Spleen (tissue), 11 donors: ENCODE measurements around the gene KLF2. TPM values are rescaled to one million over a fixed set of nuclear protein-coding genes. Genes with fewer than 3 reads are reported as not detected.

Experiments
- DNase-seq: peaks from one replicate; pipeline ENCODE4 v3.0.0-alpha.2; 2020
- H3K27ac ChIP-seq, 8 donors: fragments of 200-600 bp; sonication (generic) in 7 of 8; 1 replicate in 4 of 8; 2 replicates in 4 of 8; pipeline versions ENCODE4 v1.5.0 to v1.8.0; 2016 to 2021; ENCODE audit warnings: inconsistent platforms in 4 of 8, mild to moderate bottlenecking in 4 of 8, moderate library complexity in 1 of 8
- H3K27me3 ChIP-seq, 7 donors: fragments of 200-600 bp; sonication (generic) in 6 of 7; replicated peaks in 1 of 7; 1 replicate in 4 of 7; 2 replicates in 3 of 7; pipeline versions ENCODE4 v1.5.0 to v1.8.0; 2016 to 2021; ENCODE audit warnings: inconsistent platforms in 3 of 7, mild to moderate bottlenecking in 1 of 7
- H3K36me3 ChIP-seq, 6 donors: fragments of 200-600 bp; sonication (generic) in 5 of 6; 1 replicate in 4 of 6; 2 replicates in 2 of 6; pipeline versions ENCODE4 v1.5.0 to v1.8.0; 2016 to 2021; ENCODE audit warnings: inconsistent platforms in 2 of 6
- H3K4me1 ChIP-seq, 6 donors: fragments of 200-600 bp; sonication (generic) in 5 of 6; 1 replicate in 3 of 6; 2 replicates in 3 of 6; pipeline versions ENCODE4 v1.5.0 to v1.8.0; 2016 to 2021; ENCODE audit warnings: inconsistent platforms in 3 of 6
- H3K4me3 ChIP-seq, 8 donors: fragments of 200-600 bp; sonication (generic) in 7 of 8; 1 replicate in 4 of 8; 2 replicates in 4 of 8; pipeline versions ENCODE4 v1.5.0 to v1.8.0; 2016 to 2021; ENCODE audit warnings: inconsistent platforms in 4 of 8, mild to moderate bottlenecking in 4 of 8, moderate library complexity in 2 of 8
- H3K9me3 ChIP-seq, 8 donors: fragments of 200-600 bp; sonication (generic) in 7 of 8; 1 replicate in 4 of 8; 2 replicates in 4 of 8; pipeline versions ENCODE4 v1.5.0 to v1.8.0; 2016 to 2021; ENCODE audit warnings: inconsistent platforms in 4 of 8
- CTCF ChIP-seq, 11 experiments: fragments of 200-600 bp in 7 of 11; fragments of 450-650 bp in 4 of 11; sonication (generic) in 4 of 11; IDR thresholded peaks in 8 of 11; conservative IDR thresholded peaks in 3 of 11; 1 replicate in 7 of 11; 2 replicates in 4 of 11; pipeline versions ENCODE4 v1.4.0 to v1.8.0; 2016 to 2021; ENCODE audit warnings: antibody characterized with exemption in 11 of 11, inconsistent platforms in 4 of 11, mild to moderate bottlenecking in 1 of 11
- POLR2A ChIP-seq, 3 donors: fragments of 450-650 bp; IDR thresholded peaks; one replicate each; pipeline ENCODE4 v1.5.1; 2017; ENCODE audit warnings: antibody characterized with exemption in 3 of 3, mild to moderate bottlenecking in 1 of 3
- POLR2AphosphoS5 ChIP-seq, 3 donors: sonication (generic); formaldehyde crosslinking; IDR thresholded peaks; one replicate each; pipeline ENCODE4 v1.5.1; 2017; ENCODE audit warnings: antibody characterized with exemption in 3 of 3
- WGBS, 5 donors: extraction: QIAGEN DNeasy Blood & Tissue Kit in 3 of 5; methylation state at CpG; one replicate each; pipeline versions ENCODE4 v1.1.5 to v1.1.7; 2013 to 2018; 5-methylcytosine and 5-hydroxymethylcytosine counted together
- intact Hi-C: fragments of 100-400 bp; cut with DNase I; formaldehyde crosslinking; loops from one replicate; pipeline ENCODE4 v1.15.0; 2023; ENCODE audit warnings: low total_unique reads
- polyA plus RNA-seq, 3 donors: library from polyadenylated mRNA; stranded (reverse); fragments of 200-250 nt; gene quantifications; one replicate each; pipeline ENCODE4 v1.2.1, GENCODE V29; 2013
- total RNA-seq, 7 donors: library from RNA; depleted of rRNA in 3 of 7; stranded (reverse); fragments of >200 nt in 3 of 7; fragmentation: NEBNext Ultra II Directional in 4 of 7; extraction: Animal tissue kit (Norgen Biotek cat#: 25700) in 4 of 7; gene quantifications; one replicate each; pipeline versions ENCODE4 v1.1.0 to v1.2.1, GENCODE V29; 2016 to 2021
- donor health status: healthy with polysubstance abuse.
- donor health status: DM: no; HTN: no; CAD: no; lungs with moderate emphysema.
- donor health status: DM: no; HTN: no; CAD: no.
- donor health status: Bipolar disorder and iron deficiency.
- donor health status: healthy.
- donor health status: DM: no; HTN: no; CAD: no.
- donor health status: DM: yes; HTN: yes; CAD: no.

KLF2 gene
- total and polyA plus RNA-seq, 10 donors = 9.7 to 179 (median 105) TPM

- Histone ChIP-seq H3K9me3 (no peaks in the 10 kb centered on the region), H3K4me1 (peaks cover 39 to 100% (median 96%) of the 10 kb centered on the region in 6 donors), H3K4me3 (peak overlapping the region in 1 of 8 donors; percentile 54), H3K27ac (peak overlapping the region; percentile 66 to 96 (median 90)), H3K36me3 (peaks cover 0 to 29% (median 0%) of the 10 kb centered on the region in 6 donors), H3K27me3 (peaks cover 0 to 35% (median 0%) of the 10 kb centered on the region in 7 donors)
- TF ChIP-seq CTCF (IDR thresholded peaks at IDR 0.05 in 8 of 11, conservative IDR thresholded peaks at IDR 0.05 in 3 of 11) = no peak
- TF ChIP-seq POLR2AphosphoS5 (IDR thresholded peaks at IDR 0.05) = peak in 1 of 3 donors; percentile 45
- intact Hi-C loops = no loop called here
- peak; percentile 81 for DNase-seq
- 64 to 81% (median 71%) methylated on average over 9 to 12 of the region's 12 CpGs for WGBS, 5 donors
Measured at GRCh38 chr19:16365300-16365996, 40.8 kb downstream of the KLF2 start.

- intact Hi-C loops = no loop called here
- DNase-seq = peak; percentile 76
- 36 to 51% (median 47%) methylated on average over 9 of the region's 9 CpGs for WGBS, 5 donors
- Histone ChIP-seq H3K4me1 (peaks cover 45 to 100% (median 97%) of the 10 kb centered on the region in 6 donors), H3K9me3 (no peaks in the 10 kb centered on the region), H3K36me3 (peaks cover 0 to 24% (median 0%) of the 10 kb centered on the region in 6 donors), H3K27me3 (peaks cover 0 to 35% (median 0%) of the 10 kb centered on the region in 7 donors), H3K4me3 (peak overlapping the region in 2 of 8 donors; percentile 6 to 54), H3K27ac (peak overlapping the region; percentile 66 to 96 (median 90))
- TF ChIP-seq POLR2AphosphoS5 (IDR thresholded peaks at IDR 0.05) = no peak
- TF ChIP-seq POLR2A (IDR thresholded peaks at IDR 0.05) = no peak
- no peak for TF ChIP-seq CTCF (IDR thresholded peaks at IDR 0.05 in 8 of 11, conservative IDR thresholded peaks at IDR 0.05 in 3 of 11)
Measured at GRCh38 chr19:16366056-16366432, 41.4 kb downstream of the KLF2 start.

- Histone ChIP-seq H3K4me1 (peaks cover 51 to 100% (median 97%) of the 10 kb centered on the region in 6 donors), H3K27me3 (peaks cover 0 to 35% (median 0%) of the 10 kb centered on the region in 7 donors), H3K9me3 (no peaks in the 10 kb centered on the region), H3K27ac (peak overlapping the region; percentile 66 to 96 (median 90)), H3K4me3 (peak overlapping the region in 4 of 8 donors; percentile 1 to 54 (median 16)), H3K36me3 (peaks cover 0 to 17% (median 0%) of the 10 kb centered on the region in 6 donors)
- intact Hi-C loops = no loop called here
- TF ChIP-seq POLR2AphosphoS5 (IDR thresholded peaks at IDR 0.05) (peak in 2 of 3 donors; percentile 32 to 79), POLR2A (IDR thresholded peaks at IDR 0.05) (no peak)
- WGBS, 5 donors = 15 to 36% (median 17%) methylated on average over 25 of the region's 25 CpGs
- DNase-seq = peak; percentile 85
Measured at GRCh38 chr19:16366433-16367260, 42.0 kb downstream of the KLF2 start.

GRCh38 chr19:16367261-16367683, 42.6 kb downstream of the KLF2 start:
- Histone ChIP-seq H3K27me3 (peaks cover 0 to 35% (median 0%) of the 10 kb centered on the region in 7 donors), H3K27ac (peak overlapping the region; percentile 66 to 96 (median 90)), H3K9me3 (no peaks in the 10 kb centered on the region), H3K4me3 (peak overlapping the region in 4 of 8 donors; percentile 6 to 54 (median 19)), H3K4me1 (peaks cover 56 to 100% (median 97%) of the 10 kb centered on the region in 6 donors), H3K36me3 (peaks cover 0 to 14% (median 0%) of the 10 kb centered on the region in 6 donors)
- TF ChIP-seq POLR2AphosphoS5 (IDR thresholded peaks at IDR 0.05) = peak in 2 of 3 donors; percentile 45 to 69
- no peak for TF ChIP-seq CTCF (IDR thresholded peaks at IDR 0.05 in 8 of 11, conservative IDR thresholded peaks at IDR 0.05 in 3 of 11)
- peak; percentile 88 for DNase-seq
- 20 to 44% (median 25%) methylated on average over 10 of the region's 10 CpGs for WGBS, 5 donors
- intact Hi-C loops = no loop called here
